Measurements from ENCODE around the gene ZHX3. TPM values are rescaled to one million over a fixed set of nuclear protein-coding genes. Genes with fewer than 3 reads are reported as not detected.

ZHX3 gene
- total and polyA plus RNA-seq, 2 of the 4 experiments (the other 2 are of a cell fraction): 25.0 to 28.0 TPM

DNA sequence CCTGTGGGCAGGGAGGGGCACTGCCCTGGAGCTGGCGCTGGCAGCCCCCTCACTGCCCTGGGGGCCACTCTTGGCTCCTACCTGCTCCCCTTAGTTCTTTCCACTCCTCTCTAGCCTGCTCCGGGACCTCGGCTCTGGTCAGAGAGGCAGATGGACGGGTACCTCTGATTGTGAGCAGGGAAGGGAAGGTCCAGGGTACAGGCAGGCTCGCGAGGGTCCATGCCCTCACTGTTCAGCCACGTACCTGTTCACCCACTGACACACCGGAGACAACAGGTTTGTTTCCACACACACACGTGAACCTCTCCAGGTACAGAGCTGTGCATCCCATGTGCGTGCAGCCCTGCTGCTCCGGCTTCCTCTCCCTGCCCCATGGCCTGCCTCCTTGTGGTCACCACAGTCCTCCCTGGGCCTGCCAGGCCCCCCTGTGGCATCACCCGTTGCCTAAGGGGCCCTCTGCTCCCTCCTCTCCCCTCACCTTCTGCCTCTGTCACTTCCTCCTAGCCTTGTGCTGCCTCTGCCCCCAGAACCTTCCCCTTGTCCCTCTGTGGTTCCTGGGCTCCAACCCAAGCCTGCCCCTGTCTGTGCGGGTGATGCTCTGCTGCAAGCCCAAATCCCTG, 46.8 kb upstream of the ZHX3 start:
- H3K9me3 ChIP-seq (ENCODE audit: control insufficient read depth, insufficient read depth, low read length): no peaks in the 10 kb centered on the region
- no peak overlapping the region for H2AK5ac ChIP-seq (ENCODE audit: low read depth, low read length)
- ChIA-PET POLR2A (ENCODE audit: unreplicated experiment) (no interaction called here), CTCF (no interaction called here)
- DNase-seq (no peak), ATAC-seq (ENCODE audit: low read depth) (no peak)
- no peak overlapping the region for H2AFZ ChIP-seq (replicated peaks; ENCODE audit: low read length, poor library complexity)
- no peak overlapping the region for H2AK9ac ChIP-seq (replicated peaks; ENCODE audit: low read depth, low read length, poor library complexity)
- no peak overlapping the region for H4K91ac ChIP-seq (ENCODE audit: insufficient read depth, low read depth, low read length)
- H2BK15ac ChIP-seq (ENCODE audit: low read depth, low read length): no peak overlapping the region
- no peak overlapping the region for H2BK20ac ChIP-seq (ENCODE audit: low read depth, low read length)
- no peaks in the 10 kb centered on the region for H3K36me3 ChIP-seq (ENCODE audit: control insufficient read depth, insufficient read depth, low read length)
- in situ Hi-C loops (cut with MboI; ENCODE audit: low sequenced_read_pairs): no loop called here
- H2BK120ac ChIP-seq (ENCODE audit: low read depth, low read length): no peak overlapping the region
- no peak overlapping the region for H3K4ac ChIP-seq (ENCODE audit: low read depth, low read length)
- peaks cover 4% of the 10 kb centered on the region; the same call in 1 of the 2 replicates for H4K20me1 ChIP-seq (ENCODE audit: insufficient read depth, low read length)
- 84% methylated on average over 7 of the region's 13 CpGs; no CpG with 5 or more reads in 1 of the 2 experiments for WGBS, 2 experiments (ENCODE audit: extremely low coverage in 2 of 2, insufficient read length in 1 of 2)
- no peak overlapping the region for H3K14ac ChIP-seq (replicated peaks; ENCODE audit: low read depth, low read length)
- no peak overlapping the region for H3K56ac ChIP-seq (ENCODE audit: extremely low read depth, insufficient read depth, low read length)
- no peak overlapping the region for H3K18ac ChIP-seq (ENCODE audit: low read depth, low read length)
- no peak overlapping the region for H3K4me3 ChIP-seq (ENCODE audit: insufficient read depth, low read depth, low read length)
- H3K9me1 ChIP-seq (ENCODE audit: insufficient read depth, low read length): no peaks in the 10 kb centered on the region
- H3K4me1 ChIP-seq (ENCODE audit: control insufficient read depth, insufficient read depth, low read length): no peaks in the 10 kb centered on the region
- H3K9ac ChIP-seq (ENCODE audit: low read depth, low read length): no peak overlapping the region
- no peak overlapping the region for H3K4me2 ChIP-seq (ENCODE audit: low read depth, low read length)
- intact Hi-C loops (cut with micrococcal nuclease): no loop called here
- dilution Hi-C loops (cut with HindIII; ENCODE audit: low sequenced_read_pairs, unreplicated experiment): no loop called here
- H4K8ac ChIP-seq (ENCODE audit: low read depth in 2 of 2, low read length in 2 of 2): no peak overlapping the region
- H3K27ac ChIP-seq (ENCODE audit: insufficient read depth, low read length): no peak overlapping the region
- no peaks in the 10 kb centered on the region for H3K79me1 ChIP-seq (ENCODE audit: low read depth in 1 of 2, low read length in 2 of 2)
- H4K5ac ChIP-seq (ENCODE audit: low read depth, low read length): no peak overlapping the region
- peaks cover 51% of the 10 kb centered on the region for H3K27me3 ChIP-seq (ENCODE audit: control insufficient read depth, insufficient read depth, low read length)
- BruUV-seq (replicated peaks): no TSS peak
- H2BK5ac ChIP-seq (ENCODE audit: low read depth, low read length, poor library complexity, severe bottlenecking): no peak overlapping the region
- TF ChIP-seq NFE2L2 (IDR thresholded peaks at IDR 0.05; ENCODE audit: low read depth, low read length) (no peak), RAD21 (IDR thresholded peaks at IDR 0.05; ENCODE audit: low read length) (no peak), POLR2A (IDR thresholded peaks at IDR 0.05; ENCODE audit: low read depth, low read length) (no peak), MAZ (IDR thresholded peaks at IDR 0.05; ENCODE audit: borderline replicate concordance, low read depth, low read length) (no peak), MAFK (IDR thresholded peaks at IDR 0.05; ENCODE audit: low read depth, low read length) (no peak)
- no peak overlapping the region for H3K23ac ChIP-seq (ENCODE audit: low read depth, low read length)
